OCI-LY7 (cell line): ENCODE measurements around the gene NT5C3A.

ENCODE experiments used
- CTCF ChIP-seq: fragments of 200-600 bp; sonication (generic); conservative IDR thresholded peaks from 2 replicates; pipeline ENCODE4 v1.5.1; 2014; ENCODE audit warnings: mild to moderate bottlenecking, antibody characterized with exemption, low read length, moderate library complexity, mixed read lengths
- EZH2phosphoT487 ChIP-seq: fragments of 200-600 bp; sonication (generic); IDR thresholded peaks from 2 replicates; pipeline ENCODE4 v1.6.1; 2018; ENCODE audit warnings: low read depth, borderline replicate concordance, mild to moderate bottlenecking, mixed run types, antibody characterized with exemption, low read length, moderate library complexity, mixed read lengths

- TF ChIP-seq CTCF (no peak), EZH2phosphoT487 (no peak)
Observed at GRCh38 chr7:33059635-33060034, 2.9 kb downstream of the NT5C3A start.
